ENCODE results near the gene SLC24A5. TPM values are rescaled to one million over a fixed set of nuclear protein-coding genes. Genes with fewer than 3 reads are reported as not detected.

The SLC24A5 gene
- total and polyA plus RNA-seq, 2 of the 4 experiments (the other 2 are of a cell fraction): not detected

- H3K4me2 ChIP-seq (ENCODE audit: low read depth, low read length): no peak overlapping the region
- H4K20me1 ChIP-seq (ENCODE audit: insufficient read depth, low read length): no peaks in the 10 kb centered on the region
- BruUV-seq (replicated peaks): no TSS peak
- H3K23ac ChIP-seq (ENCODE audit: low read depth, low read length): no peak overlapping the region
- no peak overlapping the region for H3K4me3 ChIP-seq (ENCODE audit: insufficient read depth, low read depth, low read length)
- no peak overlapping the region for H3K14ac ChIP-seq (replicated peaks; ENCODE audit: low read depth, low read length)
- no peak overlapping the region for H4K8ac ChIP-seq (ENCODE audit: low read depth in 2 of 2, low read length in 2 of 2)
- ChIA-PET POLR2A (ENCODE audit: unreplicated experiment) (no interaction called here), CTCF (no interaction called here)
- no peak overlapping the region for H2BK20ac ChIP-seq (ENCODE audit: low read depth, low read length)
- H4K91ac ChIP-seq (ENCODE audit: insufficient read depth, low read depth, low read length): no peak overlapping the region
- no CpG with 5 or more reads among the region's 4 CpGs for whole genome bisulfite sequencing, 2 experiments (ENCODE audit: extremely low coverage in 2 of 2, insufficient read length in 1 of 2)
- 0 out of 2 replicates have a peak, but pooled peaks cover under 1% of the 10 kb centered on the region for H3K27me3 ChIP-seq (ENCODE audit: control insufficient read depth, insufficient read depth, low read length)
- no peak overlapping the region for H3K9ac ChIP-seq (ENCODE audit: low read depth, low read length)
- no peak overlapping the region for H2BK120ac ChIP-seq (ENCODE audit: low read depth, low read length)
- DNase-seq (peak; percentile 38), ATAC-seq (ENCODE audit: low read depth) (no peak)
- H3K18ac ChIP-seq (ENCODE audit: low read depth, low read length): no peak overlapping the region
- H2AFZ ChIP-seq (replicated peaks; ENCODE audit: low read length, poor library complexity): no peak overlapping the region
- no peaks in the 10 kb centered on the region for H3K9me1 ChIP-seq (ENCODE audit: insufficient read depth, low read length)
- no peaks in the 10 kb centered on the region for H3K9me3 ChIP-seq (ENCODE audit: control insufficient read depth, insufficient read depth, low read length)
- TF ChIP-seq MAZ (IDR thresholded peaks at IDR 0.05; ENCODE audit: borderline replicate concordance, low read depth, low read length): no peak
- TF ChIP-seq CTCF (conservative IDR thresholded peaks at IDR 0.05; ENCODE audit: low read depth, low read length): no peak
- no peak for TF ChIP-seq BHLHE40 (IDR thresholded peaks at IDR 0.05; ENCODE audit: low read depth, low read length)
- TF ChIP-seq POLR2A (IDR thresholded peaks at IDR 0.05; ENCODE audit: low read depth, low read length): no peak
- TF ChIP-seq FOS (IDR thresholded peaks at IDR 0.05; ENCODE audit: low read depth, low read length): no peak
- TF ChIP-seq SMC3 (IDR thresholded peaks at IDR 0.05; ENCODE audit: low read depth, low read length): no peak
- TF ChIP-seq, protein P1, sequence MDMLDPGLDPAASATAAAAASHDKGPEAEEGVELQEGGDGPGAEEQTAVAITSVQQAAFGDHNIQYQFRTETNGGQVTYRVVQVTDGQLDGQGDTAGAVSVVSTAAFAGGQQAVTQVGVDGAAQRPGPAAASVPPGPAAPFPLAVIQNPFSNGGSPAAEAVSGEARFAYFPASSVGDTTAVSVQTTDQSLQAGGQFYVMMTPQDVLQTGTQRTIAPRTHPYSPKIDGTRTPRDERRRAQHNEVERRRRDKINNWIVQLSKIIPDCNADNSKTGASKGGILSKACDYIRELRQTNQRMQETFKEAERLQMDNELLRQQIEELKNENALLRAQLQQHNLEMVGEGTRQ (IDR thresholded peaks at IDR 0.05; ENCODE audit: low read depth, low read length): no peak
- TF ChIP-seq ELK1 (IDR thresholded peaks at IDR 0.05; ENCODE audit: borderline replicate concordance, low read depth, low read length): no peak
- no peak for TF ChIP-seq CEBPB (IDR thresholded peaks at IDR 0.05; ENCODE audit: low read depth, low read length)
- no peak for TF ChIP-seq CHD1 (IDR thresholded peaks at IDR 0.05; ENCODE audit: low read depth, low read length)
- TF ChIP-seq NFE2L2 (IDR thresholded peaks at IDR 0.05; ENCODE audit: low read depth, low read length): no peak
- H3K56ac ChIP-seq (ENCODE audit: extremely low read depth, insufficient read depth, low read length): no peak overlapping the region
- intact Hi-C loops (cut with micrococcal nuclease): no loop called here
- H3K36me3 ChIP-seq (ENCODE audit: control insufficient read depth, insufficient read depth, low read length): no peaks in the 10 kb centered on the region
- H2BK15ac ChIP-seq (ENCODE audit: low read depth, low read length): no peak overlapping the region
- H4K5ac ChIP-seq (ENCODE audit: low read depth, low read length): no peak overlapping the region
- no peaks in the 10 kb centered on the region; the same call in 1 of the 2 replicates for H3K4me1 ChIP-seq (ENCODE audit: control insufficient read depth, insufficient read depth, low read length)
- no peak overlapping the region for H2AK5ac ChIP-seq (ENCODE audit: low read depth, low read length)
- no peak overlapping the region for H2AK9ac ChIP-seq (replicated peaks; ENCODE audit: low read depth, low read length, poor library complexity)
- in situ Hi-C loops (cut with MboI; ENCODE audit: low sequenced_read_pairs): no loop called here
- H3K27ac ChIP-seq (ENCODE audit: insufficient read depth, low read length): no peak overlapping the region
- dilution Hi-C loops (cut with HindIII; ENCODE audit: low sequenced_read_pairs, unreplicated experiment): no loop called here
- peaks cover 15 to 17% of the 10 kb centered on the region in 2 experiments for H3K79me1 ChIP-seq (ENCODE audit: low read depth in 1 of 2, low read length in 2 of 2)
- no peak overlapping the region for H2BK5ac ChIP-seq (ENCODE audit: low read depth, low read length, poor library complexity, severe bottlenecking)
- H3K4ac ChIP-seq (ENCODE audit: low read depth, low read length): no peak overlapping the region
Measured at GRCh38 chr15:48176112-48176511, 55.3 kb downstream of the SLC24A5 start.
